Loucy (cell line): Measurements from ENCODE around the gene MRPS27.

Source experiments
- H2AFZ ChIP-seq: fragments of 200-600 bp; sonication (generic); 2 replicates; pipeline ENCODE4 v1.6.0; 2016; ENCODE audit warnings: antibody characterized with exemption, mild to moderate bottlenecking, low read length, moderate library complexity
- H3F3A ChIP-seq: fragments of 200-600 bp; 2 replicates; pipeline ENCODE4 v1.6.0; 2016; ENCODE audit warnings: antibody characterized with exemption, low read depth, mild to moderate bottlenecking
- H3K27me3 ChIP-seq: fragments of 200-600 bp; sonication (generic); 2 replicates; pipeline ENCODE4 v1.6.1; 2014; ENCODE audit warnings: low read length, mild to moderate bottlenecking; ENCODE audit not compliant: insufficient read depth, poor library complexity, severe bottlenecking
- H3K36me3 ChIP-seq: fragments of 200-600 bp; sonication (generic); 2 replicates; pipeline ENCODE4 v1.6.1; 2016; ENCODE audit warnings: low read length; ENCODE audit not compliant: insufficient read depth
- H3K4me1 ChIP-seq: fragments of 200-600 bp; sonication (generic); 2 replicates; pipeline ENCODE4 v1.5.1; 2014; ENCODE audit warnings: low read length, mild to moderate bottlenecking; ENCODE audit not compliant: insufficient read depth, poor library complexity, severe bottlenecking
- H3K4me2 ChIP-seq: fragments of 200-600 bp; sonication (generic); 2 replicates; pipeline ENCODE4 v1.6.0; 2014; ENCODE audit warnings: antibody characterized with exemption, low read length, low read depth, mild to moderate bottlenecking; ENCODE audit not compliant: poor library complexity, severe bottlenecking
- H3K4me3 ChIP-seq: fragments of 200-600 bp; sonication (generic); 2 replicates; pipeline ENCODE4 v1.5.1; 2014; ENCODE audit warnings: low read length, mild to moderate bottlenecking, mixed read lengths; ENCODE audit not compliant: poor library complexity, severe bottlenecking
- H3K79me2 ChIP-seq: fragments of 200-600 bp; sonication (generic); 2 replicates; pipeline ENCODE4 v1.6.1; 2014; ENCODE audit warnings: low read length; ENCODE audit not compliant: insufficient read depth
- H3K9ac ChIP-seq: fragments of 200-600 bp; sonication (generic); 2 replicates; pipeline ENCODE4 v1.6.0; 2014; ENCODE audit warnings: mild to moderate bottlenecking, low read depth, low read length, moderate library complexity; ENCODE audit not compliant: poor library complexity, severe bottlenecking
- H3K9me2 ChIP-seq: fragments of 200-600 bp; sonication (generic); replicated peaks from 2 replicates; pipeline ENCODE4 v1.6.1; 2016; ENCODE audit warnings: low read depth, low read length, mixed read lengths
- H3K9me3 ChIP-seq: fragments of 200-600 bp; sonication (generic); 2 replicates; pipeline ENCODE4 v1.6.1; 2014; ENCODE audit warnings: mild to moderate bottlenecking, antibody characterized with exemption, low read length, low read depth; ENCODE audit not compliant: insufficient read depth
- H4K20me1 ChIP-seq: fragments of 200-600 bp; sonication (generic); 2 replicates; pipeline ENCODE4 v1.6.0; 2014; ENCODE audit warnings: antibody characterized with exemption, low read length, mild to moderate bottlenecking; ENCODE audit not compliant: insufficient read depth, poor library complexity, severe bottlenecking
- EZH2phosphoT487 ChIP-seq: fragments of 200-600 bp; IDR thresholded peaks from 2 replicates; pipeline ENCODE4 v1.6.1; 2018; ENCODE audit warnings: antibody characterized with exemption, mild to moderate bottlenecking, moderate library complexity, borderline replicate concordance
- TF ChIP-seq, protein P1 (sequence below): fragments of 200-600 bp; sonication (generic); conservative IDR thresholded peaks from 2 replicates; pipeline ENCODE4 v1.5.1; 2014; ENCODE audit warnings: mild to moderate bottlenecking, antibody characterized with exemption, low read length

The MRPS27 gene

DNA sequence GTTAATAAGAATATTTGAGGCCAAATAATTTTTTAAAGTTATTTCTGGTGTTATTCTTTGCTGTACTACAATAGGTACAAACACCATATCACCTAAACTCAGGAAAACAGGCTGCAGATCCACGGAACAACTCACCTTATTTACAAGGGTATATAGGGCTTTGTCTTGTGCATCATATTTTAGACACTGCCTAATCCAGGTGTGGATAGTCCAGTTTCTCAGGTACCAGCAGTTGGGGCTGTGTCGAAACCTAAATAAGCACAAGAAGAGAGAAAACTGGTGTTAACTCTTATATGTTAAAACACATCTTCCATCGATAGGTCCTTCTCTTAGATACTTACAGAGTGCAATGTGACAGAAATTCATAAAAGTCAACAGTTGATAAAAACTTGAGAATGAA is 82.2 kb downstream of the MRPS27 start:
- no peak overlapping the region for H3K4me3 ChIP-seq
- H3K9me3 ChIP-seq: no peaks in the 10 kb centered on the region
- no peak overlapping the region for H2AFZ ChIP-seq
- 0 out of 2 replicates have a peak, but pooled peaks cover 3% of the 10 kb centered on the region for H3F3A ChIP-seq
- no peak for TF ChIP-seq EZH2phosphoT487
- TF ChIP-seq, protein P1, sequence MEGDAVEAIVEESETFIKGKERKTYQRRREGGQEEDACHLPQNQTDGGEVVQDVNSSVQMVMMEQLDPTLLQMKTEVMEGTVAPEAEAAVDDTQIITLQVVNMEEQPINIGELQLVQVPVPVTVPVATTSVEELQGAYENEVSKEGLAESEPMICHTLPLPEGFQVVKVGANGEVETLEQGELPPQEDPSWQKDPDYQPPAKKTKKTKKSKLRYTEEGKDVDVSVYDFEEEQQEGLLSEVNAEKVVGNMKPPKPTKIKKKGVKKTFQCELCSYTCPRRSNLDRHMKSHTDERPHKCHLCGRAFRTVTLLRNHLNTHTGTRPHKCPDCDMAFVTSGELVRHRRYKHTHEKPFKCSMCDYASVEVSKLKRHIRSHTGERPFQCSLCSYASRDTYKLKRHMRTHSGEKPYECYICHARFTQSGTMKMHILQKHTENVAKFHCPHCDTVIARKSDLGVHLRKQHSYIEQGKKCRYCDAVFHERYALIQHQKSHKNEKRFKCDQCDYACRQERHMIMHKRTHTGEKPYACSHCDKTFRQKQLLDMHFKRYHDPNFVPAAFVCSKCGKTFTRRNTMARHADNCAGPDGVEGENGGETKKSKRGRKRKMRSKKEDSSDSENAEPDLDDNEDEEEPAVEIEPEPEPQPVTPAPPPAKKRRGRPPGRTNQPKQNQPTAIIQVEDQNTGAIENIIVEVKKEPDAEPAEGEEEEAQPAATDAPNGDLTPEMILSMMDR: no peak
- H3K27me3 ChIP-seq: no peaks in the 10 kb centered on the region
- H3K4me2 ChIP-seq: no peak overlapping the region
- H3K9me2 ChIP-seq: no peaks in the 10 kb centered on the region
- H3K79me2 ChIP-seq: no peaks in the 10 kb centered on the region
- peaks cover 20% of the 10 kb centered on the region for H3K4me1 ChIP-seq
- H3K9ac ChIP-seq: no peak overlapping the region
- H3K36me3 ChIP-seq: peaks cover 27% of the 10 kb centered on the region; the same call in 1 of the 2 replicates
- H4K20me1 ChIP-seq: peaks cover 25% of the 10 kb centered on the region

DNA sequence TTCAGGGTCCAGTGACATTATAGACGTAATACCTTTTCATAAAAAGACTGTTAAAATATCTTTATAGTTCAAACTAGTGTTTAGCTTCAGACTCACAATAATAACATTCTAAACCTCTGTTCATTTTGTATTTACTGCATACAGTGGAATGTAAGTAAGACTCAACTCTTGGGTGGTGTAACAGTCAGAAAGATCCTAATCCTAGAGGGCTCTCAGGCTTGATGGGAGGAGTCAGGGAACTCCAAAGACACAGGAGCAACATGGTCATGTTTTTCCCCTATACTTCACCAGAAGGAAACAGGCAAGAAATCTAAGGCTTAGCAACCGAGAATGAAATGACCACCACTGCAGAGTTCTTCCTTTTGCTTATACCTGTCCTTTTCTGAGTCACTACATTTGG is 82.6 kb downstream of the MRPS27 start:
- H3K9ac ChIP-seq: no peak overlapping the region
- no peaks in the 10 kb centered on the region for H3K79me2 ChIP-seq
- peaks cover 27% of the 10 kb centered on the region; the same call in 1 of the 2 replicates for H3K36me3 ChIP-seq
- no peaks in the 10 kb centered on the region for H3K9me3 ChIP-seq
- peaks cover 30% of the 10 kb centered on the region for H4K20me1 ChIP-seq
- no peak overlapping the region for H3K4me3 ChIP-seq
- H3K4me1 ChIP-seq: peaks cover 25% of the 10 kb centered on the region
- H2AFZ ChIP-seq: no peak overlapping the region
- TF ChIP-seq, protein P1: no peak
- TF ChIP-seq EZH2phosphoT487: no peak
- H3F3A ChIP-seq: 0 out of 2 replicates have a peak, but pooled peaks cover 3% of the 10 kb centered on the region
- no peaks in the 10 kb centered on the region for H3K27me3 ChIP-seq
- no peak overlapping the region for H3K4me2 ChIP-seq
- H3K9me2 ChIP-seq: no peaks in the 10 kb centered on the region

DNA sequence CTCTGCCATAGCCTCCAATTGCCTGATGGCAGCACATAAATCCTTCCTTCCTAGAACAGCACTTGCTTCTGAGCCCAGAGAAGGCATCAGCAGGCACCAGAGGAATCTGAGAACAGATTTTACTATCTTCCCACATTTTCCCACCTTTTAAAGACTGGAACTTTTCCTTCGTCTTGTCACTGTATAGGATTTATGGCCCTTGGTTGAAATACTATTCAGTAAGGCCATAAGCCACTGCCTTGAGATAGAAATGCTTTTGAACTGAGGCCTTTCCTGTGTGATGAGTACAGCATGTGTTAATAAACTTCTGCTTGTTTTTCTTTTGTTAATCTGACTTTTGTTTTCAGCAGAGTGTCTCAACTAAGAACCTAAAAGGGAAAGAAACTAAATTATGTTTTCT is 84.3 kb downstream of the MRPS27 start:
- Histone ChIP-seq H3K79me2 (no peaks in the 10 kb centered on the region), H3K9me3 (no peaks in the 10 kb centered on the region), H3K27me3 (no peaks in the 10 kb centered on the region), H3K4me2 (no peak overlapping the region), H4K20me1 (peaks cover 46% of the 10 kb centered on the region), H3K4me3 (no peak overlapping the region), H3F3A (0 out of 2 replicates have a peak, but pooled peaks cover 3% of the 10 kb centered on the region), H2AFZ (no peak overlapping the region), H3K9ac (no peak overlapping the region), H3K36me3 (peaks cover 35% of the 10 kb centered on the region; the same call in 1 of the 2 replicates), H3K9me2 (no peaks in the 10 kb centered on the region), H3K4me1 (peaks cover 32% of the 10 kb centered on the region)
- TF ChIP-seq, protein P1: no peak
- TF ChIP-seq EZH2phosphoT487: no peak
